HCT116 (cell line): Measurements from ENCODE around the gene SIK3. TPM values are rescaled to one million over a fixed set of nuclear protein-coding genes. Genes with fewer than 3 reads are reported as not detected.

ENCODE experiments used
- ATAC-seq: fragments of 200-7000 bp; cut with Tn5 transposase; 2 replicates; pipeline ENCODE4 v1.9.1; 2020; ENCODE audit warnings: mild to moderate bottlenecking, moderate library complexity
- BruUV-seq: library from RNA; stranded (reverse); fragments of 400-500 nt; replicated peaks from 2 replicates; lab custom pipeline; 2021; lab: Mats Ljungman, UMichigan
- CTCF ChIA-PET: fragments of 300-600 bp; sonication (Branson Sonifier 250); formaldehyde crosslinking; loops from one replicate; lab custom pipeline; 2021; ENCODE audit warnings: antibody characterized with exemption; lab: Charles Lee
- POLR2A ChIA-PET: fragments of 300-600, 350-600 bp; sonication (Branson Sonifier 250); formaldehyde crosslinking; loops from one replicate; lab custom pipeline; 2021; ENCODE audit warnings: antibody characterized with exemption; lab: Charles Lee
- RAD21 ChIA-PET, 2 experiments: fragments of 300-600 bp; sonication (Branson Sonifier 250); formaldehyde crosslinking; loops; one replicate each; lab custom pipeline; 2023; ENCODE audit warnings: low total read pairs in 2 of 2; ENCODE audit not compliant: uncharacterized antibody in 2 of 2, unreplicated experiment in 2 of 2, low non-redundant PET in 1 of 2; lab: Charles Lee
- DNase-seq: peaks from one replicate; pipeline ENCODE4 v3.0.0-alpha.2; 2010; ENCODE audit warnings: low read depth, low spot score
- H2AFZ ChIP-seq: fragments of 200-600 bp; shearing (Covaris generic), sonication (generic); 2 replicates; pipeline ENCODE4 v1.6.1; 2017; ENCODE audit warnings: low read depth, mixed run types, mixed read lengths, antibody characterized with exemption, low read length; ENCODE audit not compliant: poor library complexity, severe bottlenecking
- H3K27ac ChIP-seq: 2 replicates; pipeline ENCODE4 v1.5.1; 2012; ENCODE audit warnings: low read depth, low read length
- H3K27me3 ChIP-seq: fragments of 200-600 bp; sonication (generic); 2 replicates; pipeline ENCODE4 v1.6.1; 2016; ENCODE audit warnings: mixed run types, low read length, mixed read lengths; ENCODE audit not compliant: insufficient read depth
- H3K36me3 ChIP-seq, 2 experiments: fragments of 200-500 bp in 1 of 2; fragments of 200-600 bp in 1 of 2; sonication (Bioruptor generic) in 1 of 2; sonication (generic) in 1 of 2; 2 replicates each; pipeline versions ENCODE4 v1.5.1 to v1.6.1; 2014 to 2016; ENCODE audit warnings: low read length in 2 of 2, inconsistent platforms in 1 of 2, mixed read lengths in 1 of 2, mixed run types in 1 of 2; ENCODE audit not compliant: insufficient read depth in 2 of 2, control insufficient read depth in 1 of 2
- H3K4me1 ChIP-seq, 2 experiments: fragments of 200-600 bp in 1 of 2; sonication (generic) in 1 of 2; 2 replicates each; pipeline versions ENCODE4 v1.5.1 to v1.6.1; 2012 to 2017; ENCODE audit warnings: low read length in 2 of 2, inconsistent platforms in 1 of 2, mild to moderate bottlenecking in 1 of 2, mixed read lengths in 1 of 2, mixed run types in 1 of 2, moderate library complexity in 1 of 2; ENCODE audit not compliant: insufficient read depth in 2 of 2, control insufficient read depth in 1 of 2
- H3K4me2 ChIP-seq: fragments of 200-600 bp; sonication (generic); 2 replicates; pipeline ENCODE4 v1.6.1; 2017; ENCODE audit warnings: mixed run types, low read length, mixed read lengths
- H3K4me3 ChIP-seq, 2 experiments: fragments of 200-600 bp in 1 of 2; sonication (generic) in 1 of 2; replicated peaks in 1 of 2; 2 replicates each; pipeline ENCODE4 v1.5.1; 2011 to 2016; ENCODE audit warnings: low read length in 2 of 2, control low read depth in 1 of 2, low read depth in 1 of 2, mild to moderate bottlenecking in 1 of 2, mixed read lengths in 1 of 2, mixed run types in 1 of 2
- H3K79me2 ChIP-seq: fragments of 200-600 bp; sonication (generic); 2 replicates; pipeline ENCODE4 v1.6.1; 2017; ENCODE audit warnings: mild to moderate bottlenecking, mixed run types, low read length, moderate library complexity, mixed read lengths; ENCODE audit not compliant: insufficient read depth
- H3K9ac ChIP-seq: fragments of 200-600 bp; sonication (generic); 2 replicates; pipeline ENCODE4 v1.6.1; 2016; ENCODE audit warnings: low read length, mixed read lengths
- H3K9me2 ChIP-seq: fragments of 200-600 bp; sonication (generic), shearing (Covaris generic); 2 replicates; pipeline ENCODE4 v1.6.1; 2017; ENCODE audit warnings: mixed run types, mild to moderate bottlenecking, moderate library complexity; ENCODE audit not compliant: insufficient read depth
- H3K9me3 ChIP-seq, 2 experiments: fragments of 200-500 bp in 1 of 2; fragments of 200-600 bp in 1 of 2; sonication (Bioruptor generic) in 1 of 2; sonication (generic) in 1 of 2; 2 replicates each; pipeline ENCODE4 v1.6.1; 2014 to 2017; ENCODE audit warnings: low read length in 2 of 2, mixed read lengths in 2 of 2, inconsistent platforms in 1 of 2, low read depth in 1 of 2, mild to moderate bottlenecking in 1 of 2, mixed run types in 1 of 2, moderate library complexity in 1 of 2; ENCODE audit not compliant: control insufficient read depth in 1 of 2, insufficient read depth in 1 of 2
- H4K20me1 ChIP-seq: fragments of 200-600 bp; sonication (generic), shearing (Covaris generic); 2 replicates; pipeline ENCODE4 v1.6.1; 2017; ENCODE audit warnings: mixed run types, mild to moderate bottlenecking, moderate library complexity; ENCODE audit not compliant: insufficient read depth
- CTCF ChIP-seq, 3 experiments: fragments of 200-600 bp in 1 of 3; sonication (generic) in 1 of 3; IDR thresholded peaks in 2 of 3; conservative IDR thresholded peaks in 1 of 3; 2 replicates each; pipeline ENCODE4 v1.5.1; 2012 to 2017; ENCODE audit warnings: low read depth in 2 of 3, low read length in 2 of 3, antibody characterized with exemption in 1 of 3, borderline replicate concordance in 1 of 3, control low read depth in 1 of 3, mild to moderate bottlenecking in 1 of 3, mixed read lengths in 1 of 3, mixed run types in 1 of 3, moderate library complexity in 1 of 3; ENCODE audit not compliant: insufficient read depth in 1 of 3
- EZH2phosphoT487 ChIP-seq: fragments of 200-600 bp; IDR thresholded peaks from 2 replicates; pipeline ENCODE4 v1.6.1; 2018; ENCODE audit warnings: antibody characterized with exemption, borderline replicate concordance
- RAD21 ChIP-seq: IDR thresholded peaks from 2 replicates; pipeline ENCODE4 v1.6.1; 2012; ENCODE audit warnings: low read depth, mild to moderate bottlenecking
- SRF ChIP-seq: IDR thresholded peaks from 2 replicates; pipeline ENCODE4 v1.6.1; 2012; ENCODE audit warnings: low read depth
- TCF7L2 ChIP-seq: IDR thresholded peaks from 2 replicates; pipeline ENCODE4 v1.7.0; 2011; ENCODE audit warnings: borderline replicate concordance, inconsistent platforms; ENCODE audit not compliant: insufficient read depth, insufficient read length; ENCODE audit errors: extremely low read depth
- YY1 ChIP-seq: IDR thresholded peaks from 2 replicates; pipeline ENCODE4 v1.6.1; 2011; ENCODE audit warnings: low read length, low read depth, moderate library complexity, mild to moderate bottlenecking; ENCODE audit not compliant: insufficient replicate concordance; ENCODE audit errors: extremely low read depth
- intact Hi-C: fragments of 100-400 bp; cut with micrococcal nuclease; formaldehyde crosslinking; loops from 2 replicates; pipeline ENCODE4 v1.10.0; 2022
- total RNA-seq: library from RNA; stranded (reverse); gene quantifications from one replicate; pipeline ENCODE4 v1.2.1, GENCODE V29; 2021; ENCODE audit not compliant: unreplicated experiment
- TF ChIP-seq, protein P1 (sequence below): IDR thresholded peaks from 2 replicates; pipeline ENCODE4 v1.6.1; 2012; ENCODE audit warnings: low read depth

The SIK3 gene
- total RNA-seq, 1 experiment from 2014 or later: 21.0 TPM

DNA sequence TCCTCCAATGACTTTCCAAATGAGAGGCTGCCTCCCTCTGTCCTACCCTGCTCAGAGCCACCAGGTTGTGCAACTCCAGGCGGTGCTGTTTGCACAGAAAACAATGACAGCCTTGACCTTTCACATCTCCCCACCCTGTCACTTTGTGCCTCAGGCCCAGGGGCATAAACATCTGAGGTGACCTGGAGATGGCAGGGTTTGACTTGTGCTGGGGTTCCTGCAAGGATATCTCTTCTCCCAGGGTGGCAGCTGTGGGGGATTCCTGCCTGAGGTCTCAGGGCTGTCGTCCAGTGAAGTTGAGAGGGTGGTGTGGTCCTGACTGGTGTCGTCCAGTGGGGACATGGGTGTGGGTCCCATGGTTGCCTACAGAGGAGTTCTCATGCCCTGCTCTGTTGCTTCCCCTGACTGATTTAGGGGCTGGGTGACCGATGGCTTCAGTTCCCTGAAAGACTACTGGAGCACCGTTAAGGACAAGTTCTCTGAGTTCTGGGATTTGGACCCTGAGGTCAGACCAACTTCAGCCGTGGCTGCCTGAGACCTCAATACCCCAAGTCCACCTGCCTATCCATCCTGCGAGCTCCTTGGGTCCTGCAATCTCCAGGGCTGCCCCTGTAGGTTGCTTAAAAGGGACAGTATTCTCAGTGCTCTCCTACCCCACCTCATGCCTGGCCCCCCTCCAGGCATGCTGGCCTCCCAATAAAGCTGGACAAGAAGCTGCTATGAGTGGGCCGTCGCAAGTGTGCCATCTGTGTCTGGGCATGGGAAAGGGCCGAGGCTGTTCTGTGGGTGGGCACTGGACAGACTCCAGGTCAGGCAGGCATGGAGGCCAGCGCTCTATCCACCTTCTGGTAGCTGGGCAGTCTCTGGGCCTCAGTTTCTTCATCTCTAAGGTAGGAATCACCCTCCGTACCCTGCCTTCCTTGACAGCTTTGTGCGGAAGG is 265.6 kb downstream of the SIK3 start:
- Histone ChIP-seq H3K9me2 (no peaks in the 10 kb centered on the region), H3K79me2 (no peaks in the 10 kb centered on the region), H3K9me3 (no peaks in the 10 kb centered on the region), H3K36me3 (no peaks in the 10 kb centered on the region), H3K27ac (no peak overlapping the region), H2AFZ (no peak overlapping the region), H3K4me2 (no peak overlapping the region), H3K4me3 (no peak overlapping the region), H3K27me3 (no peaks in the 10 kb centered on the region), H3K4me1 (peaks cover 8 to 15% of the 10 kb centered on the region in 2 experiments), H3K9ac (no peak overlapping the region), H4K20me1 (no peaks in the 10 kb centered on the region)
- no TSS peak for BruUV-seq
- POLR2A ChIA-PET: no interaction called here
- RAD21 ChIA-PET: no interaction called here
- intact Hi-C loops: no loop called here
- DNase-seq (no peak), ATAC-seq (no peak)
- TF ChIP-seq CTCF (IDR thresholded peaks at IDR 0.05 in 2 of 3, conservative IDR thresholded peaks at IDR 0.05 in 1 of 3; ENCODE audit: borderline replicate concordance in 1 of 3, insufficient read depth in 1 of 3, low read depth in 2 of 3, low read length in 2 of 3): peak in 1 of 3 experiments; percentile 17; a peak in 1 of 6 replicates
- TF ChIP-seq RAD21: peak; percentile 50
- TF ChIP-seq TCF7L2: no peak
- CTCF ChIA-PET: no interaction called here

GRCh38 chr11:116831790-116832349 is 266.4 kb downstream of the SIK3 start:
- ChIA-PET POLR2A (no interaction called here), RAD21 (no interaction called here), CTCF (interaction anchor here (0.7 kb wide), 1 partner anchor 10 kb away, joined by 3 read pairs; no protein-coding TSS in a partner anchor)
- Histone ChIP-seq H2AFZ (no peak overlapping the region), H3K9ac (no peak overlapping the region), H3K4me1 (peaks cover 8 to 15% of the 10 kb centered on the region in 2 experiments), H4K20me1 (no peaks in the 10 kb centered on the region), H3K9me2 (no peaks in the 10 kb centered on the region), H3K4me3 (no peak overlapping the region), H3K79me2 (no peaks in the 10 kb centered on the region), H3K4me2 (no peak overlapping the region), H3K9me3 (no peaks in the 10 kb centered on the region), H3K36me3 (no peaks in the 10 kb centered on the region), H3K27me3 (no peaks in the 10 kb centered on the region), H3K27ac (no peak overlapping the region)
- DNase-seq (no peak), ATAC-seq (no peak)
- BruUV-seq: no TSS peak
- intact Hi-C loops: no loop called here
- TF ChIP-seq, protein P1, sequence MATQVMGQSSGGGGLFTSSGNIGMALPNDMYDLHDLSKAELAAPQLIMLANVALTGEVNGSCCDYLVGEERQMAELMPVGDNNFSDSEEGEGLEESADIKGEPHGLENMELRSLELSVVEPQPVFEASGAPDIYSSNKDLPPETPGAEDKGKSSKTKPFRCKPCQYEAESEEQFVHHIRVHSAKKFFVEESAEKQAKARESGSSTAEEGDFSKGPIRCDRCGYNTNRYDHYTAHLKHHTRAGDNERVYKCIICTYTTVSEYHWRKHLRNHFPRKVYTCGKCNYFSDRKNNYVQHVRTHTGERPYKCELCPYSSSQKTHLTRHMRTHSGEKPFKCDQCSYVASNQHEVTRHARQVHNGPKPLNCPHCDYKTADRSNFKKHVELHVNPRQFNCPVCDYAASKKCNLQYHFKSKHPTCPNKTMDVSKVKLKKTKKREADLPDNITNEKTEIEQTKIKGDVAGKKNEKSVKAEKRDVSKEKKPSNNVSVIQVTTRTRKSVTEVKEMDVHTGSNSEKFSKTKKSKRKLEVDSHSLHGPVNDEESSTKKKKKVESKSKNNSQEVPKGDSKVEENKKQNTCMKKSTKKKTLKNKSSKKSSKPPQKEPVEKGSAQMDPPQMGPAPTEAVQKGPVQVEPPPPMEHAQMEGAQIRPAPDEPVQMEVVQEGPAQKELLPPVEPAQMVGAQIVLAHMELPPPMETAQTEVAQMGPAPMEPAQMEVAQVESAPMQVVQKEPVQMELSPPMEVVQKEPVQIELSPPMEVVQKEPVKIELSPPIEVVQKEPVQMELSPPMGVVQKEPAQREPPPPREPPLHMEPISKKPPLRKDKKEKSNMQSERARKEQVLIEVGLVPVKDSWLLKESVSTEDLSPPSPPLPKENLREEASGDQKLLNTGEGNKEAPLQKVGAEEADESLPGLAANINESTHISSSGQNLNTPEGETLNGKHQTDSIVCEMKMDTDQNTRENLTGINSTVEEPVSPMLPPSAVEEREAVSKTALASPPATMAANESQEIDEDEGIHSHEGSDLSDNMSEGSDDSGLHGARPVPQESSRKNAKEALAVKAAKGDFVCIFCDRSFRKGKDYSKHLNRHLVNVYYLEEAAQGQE: no peak
- TF ChIP-seq EZH2phosphoT487: no peak
- no peak for TF ChIP-seq CTCF (IDR thresholded peaks at IDR 0.05 in 2 of 3, conservative IDR thresholded peaks at IDR 0.05 in 1 of 3; ENCODE audit: borderline replicate concordance in 1 of 3, insufficient read depth in 1 of 3, low read depth in 2 of 3, low read length in 2 of 3)
- TF ChIP-seq SRF: no peak
- no peak for TF ChIP-seq YY1
